Measurements from ENCODE around the gene PGAP2. TPM values are rescaled to one million over a fixed set of nuclear protein-coding genes. Genes with fewer than 3 reads are reported as not detected.
"Not testable (repeated sequence)": the region's sequence is repeated elsewhere in the genome, so short reads cannot be mapped to it uniquely, and the experiment has no call there.

The PGAP2 gene
- total RNA-seq, 4 donors from 2014 or later = 45.6 to 59.6 (median 51.9) TPM

DNA sequence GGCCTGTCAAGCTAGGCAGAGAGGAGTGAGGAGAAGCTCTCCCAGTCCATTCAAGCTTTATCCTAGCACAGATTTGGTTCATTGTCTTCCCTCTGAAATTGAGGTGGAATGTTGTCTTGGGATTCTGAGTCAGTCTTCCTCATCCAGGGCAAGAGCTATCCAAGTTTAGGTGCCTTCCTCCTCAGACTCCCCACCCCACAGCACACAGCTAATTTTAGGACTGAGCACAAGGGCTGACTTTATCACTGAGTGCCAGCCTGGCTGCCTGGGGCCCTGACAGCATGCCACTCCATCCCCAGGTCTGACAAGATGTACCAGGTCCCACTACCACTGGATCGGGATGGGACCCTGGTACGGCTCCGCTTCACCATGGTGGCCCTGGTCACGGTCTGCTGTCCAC lies 2.6 kb downstream of the PGAP2 start:
- no peak for TF ChIP-seq POLR2A (IDR thresholded peaks at IDR 0.05)
- TF ChIP-seq, protein P1, sequence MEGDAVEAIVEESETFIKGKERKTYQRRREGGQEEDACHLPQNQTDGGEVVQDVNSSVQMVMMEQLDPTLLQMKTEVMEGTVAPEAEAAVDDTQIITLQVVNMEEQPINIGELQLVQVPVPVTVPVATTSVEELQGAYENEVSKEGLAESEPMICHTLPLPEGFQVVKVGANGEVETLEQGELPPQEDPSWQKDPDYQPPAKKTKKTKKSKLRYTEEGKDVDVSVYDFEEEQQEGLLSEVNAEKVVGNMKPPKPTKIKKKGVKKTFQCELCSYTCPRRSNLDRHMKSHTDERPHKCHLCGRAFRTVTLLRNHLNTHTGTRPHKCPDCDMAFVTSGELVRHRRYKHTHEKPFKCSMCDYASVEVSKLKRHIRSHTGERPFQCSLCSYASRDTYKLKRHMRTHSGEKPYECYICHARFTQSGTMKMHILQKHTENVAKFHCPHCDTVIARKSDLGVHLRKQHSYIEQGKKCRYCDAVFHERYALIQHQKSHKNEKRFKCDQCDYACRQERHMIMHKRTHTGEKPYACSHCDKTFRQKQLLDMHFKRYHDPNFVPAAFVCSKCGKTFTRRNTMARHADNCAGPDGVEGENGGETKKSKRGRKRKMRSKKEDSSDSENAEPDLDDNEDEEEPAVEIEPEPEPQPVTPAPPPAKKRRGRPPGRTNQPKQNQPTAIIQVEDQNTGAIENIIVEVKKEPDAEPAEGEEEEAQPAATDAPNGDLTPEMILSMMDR (IDR thresholded peaks at IDR 0.05) = no peak

DNA sequence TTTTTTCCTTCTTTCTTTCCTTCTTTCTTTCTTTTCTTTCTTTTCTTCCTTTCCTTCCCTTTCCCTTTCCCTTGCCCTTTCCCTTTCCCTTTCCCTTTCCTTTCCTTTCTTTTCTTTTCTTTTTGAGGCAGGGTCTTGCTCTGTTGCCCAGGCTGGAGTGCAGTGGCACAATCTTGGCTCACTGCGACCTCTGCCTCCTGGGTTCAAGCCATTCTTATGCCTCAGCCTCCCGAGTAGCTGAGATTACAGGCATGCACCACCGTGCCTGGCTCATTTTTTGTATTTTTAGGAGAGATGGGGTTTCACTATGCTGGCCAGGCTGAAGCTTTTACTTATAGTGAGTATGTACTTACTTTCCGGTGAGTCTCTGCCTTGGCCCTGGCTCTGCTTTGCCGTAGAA lies 6.5 kb downstream of the PGAP2 start:
- DNase-seq (ENCODE audit: low spot score in 2 of 2); intact Hi-C loops (cut with DNase I; ENCODE audit: low total_unique reads); H3K4me3 ChIP-seq (ENCODE audit: low read depth, poor library complexity, severe bottlenecking): not testable (repeated sequence)
- WGBS, 2 donors = 89 to 95% methylated on average over 5 of the region's 5 CpGs

More for the DNA sequence above, 2.6 kb downstream of the PGAP2 start:
- no peak for DNase-seq (ENCODE audit: low spot score in 2 of 2)
- WGBS, 2 donors = 86 to 92% methylated on average over 4 of the region's 4 CpGs
- intact Hi-C loops (cut with DNase I; ENCODE audit: low total_unique reads) = no loop called here
- no peak overlapping the region for H3K4me3 ChIP-seq (ENCODE audit: low read depth, poor library complexity, severe bottlenecking)

- DNase-seq (ENCODE audit: low spot score in 2 of 2) = no peak
- TF ChIP-seq, protein P1 (IDR thresholded peaks at IDR 0.05) = no peak
- no peak for TF ChIP-seq POLR2A (IDR thresholded peaks at IDR 0.05)
- H3K4me3 ChIP-seq (ENCODE audit: low read depth, poor library complexity, severe bottlenecking) = no peak overlapping the region
- whole genome bisulfite sequencing, 2 donors = 75 to 78% methylated on average over 4 of the region's 4 CpGs
- intact Hi-C loops (cut with DNase I; ENCODE audit: low total_unique reads) = no loop called here
Observed at GRCh38 chr11:3815845-3816244, 7.5 kb downstream of the PGAP2 start.

DNA sequence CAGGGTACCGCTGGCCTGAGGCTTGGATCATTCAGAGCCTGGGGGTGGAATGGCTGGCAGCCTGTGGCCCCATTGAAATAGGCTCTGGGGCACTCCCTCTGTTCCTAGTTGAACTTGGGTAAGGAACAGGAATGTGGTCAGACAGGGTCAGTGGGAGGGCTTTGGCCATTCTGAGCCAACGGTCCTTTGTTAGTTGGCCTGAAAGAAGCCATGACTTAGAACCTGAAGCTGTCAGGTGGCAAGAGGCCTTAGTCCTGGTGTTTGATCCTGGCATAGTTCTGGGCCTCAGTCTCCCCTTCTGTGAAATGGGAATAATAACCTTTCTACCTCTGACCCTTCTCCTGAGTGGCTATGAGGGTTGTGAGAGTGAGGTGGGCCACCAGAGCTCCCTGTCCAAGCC lies 8.3 kb downstream of the PGAP2 start:
- TF ChIP-seq, protein P1 (IDR thresholded peaks at IDR 0.05) = no peak
- TF ChIP-seq POLR2A (IDR thresholded peaks at IDR 0.05) = no peak
- DNase-seq (ENCODE audit: low spot score in 2 of 2) = no peak
- intact Hi-C loops (cut with DNase I; ENCODE audit: low total_unique reads) = no loop called here
- WGBS, 2 donors = 83 to 86% methylated on average over 2 of the region's 2 CpGs
- H3K4me3 ChIP-seq (ENCODE audit: low read depth, poor library complexity, severe bottlenecking) = no peak overlapping the region

DNA sequence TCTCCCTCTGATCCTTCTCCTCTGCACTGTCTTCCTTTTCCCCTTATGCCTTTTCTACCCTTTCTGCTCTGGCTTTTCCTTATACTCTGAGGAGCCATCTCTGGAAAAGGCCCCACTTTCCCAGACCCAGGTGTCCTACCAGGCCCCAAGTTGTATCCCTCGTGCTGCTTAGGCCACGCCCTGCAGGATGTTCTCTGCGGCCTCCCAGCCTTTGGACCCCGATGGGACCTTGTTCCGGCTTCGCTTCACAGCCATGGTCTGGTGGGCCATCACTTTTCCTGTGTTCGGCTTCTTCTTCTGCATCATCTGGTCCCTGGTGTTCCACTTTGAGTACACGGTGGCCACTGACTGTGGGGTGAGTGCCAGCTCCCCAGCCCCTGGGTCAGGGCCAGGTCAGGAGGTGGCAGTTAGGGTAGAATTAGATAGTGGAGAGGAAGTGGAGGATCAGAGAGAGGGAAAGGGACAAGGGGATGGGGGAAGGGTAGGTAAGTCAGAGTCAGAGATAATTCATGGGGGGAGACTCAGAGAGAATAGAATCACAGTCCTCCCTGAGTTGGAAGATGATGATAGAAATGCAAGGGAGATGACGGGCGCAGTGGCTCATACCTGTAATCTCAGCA lies 8.9 kb downstream of the PGAP2 start:
- no peak for DNase-seq (ENCODE audit: low spot score in 2 of 2)
- 84 to 87% methylated on average over 10 of the region's 10 CpGs for WGBS, 2 donors
- intact Hi-C loops (cut with DNase I; ENCODE audit: low total_unique reads) = no loop called here
- TF ChIP-seq POLR2A (IDR thresholded peaks at IDR 0.05) = no peak
- TF ChIP-seq, protein P1 (IDR thresholded peaks at IDR 0.05) = no peak
- no peak overlapping the region for H3K4me3 ChIP-seq (ENCODE audit: low read depth, poor library complexity, severe bottlenecking)

- 100% methylated on average over 2 of the region's 2 CpGs for WGBS, 2 donors
- no peak for DNase-seq (ENCODE audit: low spot score in 2 of 2)
- no peak for TF ChIP-seq POLR2A (IDR thresholded peaks at IDR 0.05)
- no peak overlapping the region for H3K4me3 ChIP-seq (ENCODE audit: low read depth, poor library complexity, severe bottlenecking)
- intact Hi-C loops (cut with DNase I; ENCODE audit: low total_unique reads) = no loop called here
Observed at GRCh38 chr11:3820971-3821370, 12.6 kb downstream of the PGAP2 start.

DNA sequence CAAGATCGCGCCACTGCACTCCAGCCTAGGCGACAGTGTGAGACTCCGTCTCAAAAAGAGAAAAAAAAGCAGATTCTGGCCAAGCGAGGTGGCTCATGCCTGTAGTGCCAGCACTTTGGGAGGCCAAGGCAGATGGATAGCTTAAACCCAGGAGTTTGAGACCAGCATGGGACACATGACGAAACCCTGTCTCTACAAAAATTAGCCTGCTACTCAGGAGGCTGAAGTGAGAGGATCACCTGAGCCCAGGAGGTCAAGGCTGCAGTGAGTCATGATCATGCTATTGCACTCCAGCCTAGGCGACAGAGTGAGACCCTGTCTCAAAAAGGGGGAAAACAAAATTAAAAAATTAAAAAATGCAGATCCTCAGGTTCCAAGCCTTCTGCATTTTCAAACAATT lies 14.0 kb downstream of the PGAP2 start:
- intact Hi-C loops (cut with DNase I; ENCODE audit: low total_unique reads) = no loop called here
- DNase-seq (ENCODE audit: low spot score in 2 of 2) = no peak
- 96 to 97% methylated on average over 7 of the region's 7 CpGs for WGBS, 2 donors
- no peak overlapping the region for H3K4me3 ChIP-seq (ENCODE audit: low read depth, poor library complexity, severe bottlenecking)
- TF ChIP-seq, protein P1 (IDR thresholded peaks at IDR 0.05) = no peak
- no peak for TF ChIP-seq POLR2A (IDR thresholded peaks at IDR 0.05)

Data from lower leg skin (tissue), 4 donors.